ENCODE measurements around the gene OTOA. TPM values are rescaled to one million over a fixed set of nuclear protein-coding genes. Genes with fewer than 3 reads are reported as not detected.
"Not testable (repeated sequence)": the region's sequence is repeated elsewhere in the genome, so short reads cannot be mapped to it uniquely, and the experiment has no call there.

The OTOA gene
- total and polyA plus RNA-seq, 2 of the 8 experiments (the other 6 are each of a cell fraction or from before 2014, with no cell fraction given), result 0.06 to 0.32 TPM

GRCh38 chr16:21802375-21802663, 138.6 kb downstream of the OTOA start:
- H2BK20ac ChIP-seq (ENCODE audit: low read length); H3K4me2 ChIP-seq (ENCODE audit: insufficient read depth in 1 of 2, low read depth in 2 of 2, low read length in 2 of 2); H3K23ac ChIP-seq (ENCODE audit: insufficient read length); H3K79me1 ChIP-seq (ENCODE audit: low read depth, low read length); H2BK120ac ChIP-seq (replicated peaks; ENCODE audit: low read depth, low read length); H3K4ac ChIP-seq (replicated peaks; ENCODE audit: insufficient read length, low read depth, low read length); H3K9ac ChIP-seq (replicated peaks in 1 of 4; ENCODE audit: extremely low read depth in 1 of 4, low read depth in 3 of 4, low read length in 3 of 4); DNase-seq (ENCODE audit: low read depth in 1 of 2, low spot score in 2 of 2); H4K5ac ChIP-seq (ENCODE audit: insufficient read length, low read depth, low read length); H2AK5ac ChIP-seq (ENCODE audit: low read depth, low read length); H4K91ac ChIP-seq (replicated peaks; ENCODE audit: insufficient read length, low read length); H2BK5ac ChIP-seq (ENCODE audit: low read depth, low read length); H2BK15ac ChIP-seq (ENCODE audit: low read length); H3K14ac ChIP-seq (ENCODE audit: insufficient read length); H3K18ac ChIP-seq (ENCODE audit: extremely low read depth, low read length); H3K27ac ChIP-seq (ENCODE audit: low read depth, low read length); H3K36me3 ChIP-seq (ENCODE audit: control insufficient read depth in 2 of 4, insufficient read depth in 4 of 4, low read length in 3 of 4); H4K20me1 ChIP-seq (replicated peaks in 1 of 2; ENCODE audit: control insufficient read depth in 1 of 2, insufficient read depth in 2 of 2, low read length in 2 of 2); H3K4me1 ChIP-seq (replicated peaks in 1 of 4; ENCODE audit: control insufficient read depth in 3 of 4, insufficient read depth in 4 of 4, low read length in 3 of 4); FAIRE-seq; H2BK12ac ChIP-seq (ENCODE audit: low read depth, low read length); H2AFZ ChIP-seq (ENCODE audit: low read length); H3K27me3 ChIP-seq (replicated peaks in 1 of 4; ENCODE audit: control insufficient read depth in 3 of 4, extremely low read depth in 1 of 4, insufficient read depth in 3 of 4, low read length in 3 of 4); H3K56ac ChIP-seq (replicated peaks; ENCODE audit: insufficient read length, low read depth, low read length); H3K79me2 ChIP-seq (ENCODE audit: control insufficient read depth in 1 of 2, insufficient read depth in 2 of 2, low read length in 2 of 2); H3K23me2 ChIP-seq (ENCODE audit: low read depth, low read length); H3K9me3 ChIP-seq (ENCODE audit: insufficient read depth in 2 of 2, low read depth in 1 of 2, low read length in 1 of 2); CTCF ChIA-PET (ENCODE audit: partially characterized antibody); H3K4me3 ChIP-seq (ENCODE audit: extremely low read depth in 1 of 4, insufficient read depth in 2 of 4, low read depth in 3 of 4, low read length in 4 of 4); POLR2A ChIA-PET (ENCODE audit: partially characterized antibody); H4K8ac ChIP-seq (ENCODE audit: extremely low read depth, insufficient read depth, low read length): not testable (repeated sequence)
- WGBS, 2 experiments (ENCODE audit: extremely low coverage in 1 of 2, insufficient coverage in 1 of 2, insufficient read length in 1 of 2, insufficient replicate concordance in 2 of 2, low coverage in 1 of 2, low lambda C conversion rate in 2 of 2, missing lambda C conversion rate in 1 of 2), result 84% methylated on average over 2 of the region's 2 CpGs; no CpG with 5 or more reads in 1 of the 2 experiments

Small RNA genes within 50 kb of the gene (small RNA-seq; reads per million reads assigned to genes)
- gene RNU6-1005P (ENCODE audit: insufficient read depth) (not detected), gene RNU6-196P (ENCODE audit: insufficient read depth) (not detected)

Other genes with a start within 250 kb of the OTOA start
- gene METTL9, start 64.4 kb upstream of the OTOA start, total RNA-seq (2021; fragmentation: NEBNext Ultra II Directional; extraction: Animal tissue kit (Norgen Biotek cat#: 25700)), result 112 and 117 TPM in 2 replicates
- 34.5 and 45.4 TPM in 2 replicates for gene METTL9, start 64.4 kb upstream of the OTOA start, polyA plus RNA-seq (2011; rRNA removed)
- gene IGSF6, start 11.4 kb upstream of the OTOA start, total RNA-seq (2021; fragmentation: NEBNext Ultra II Directional; extraction: Animal tissue kit (Norgen Biotek cat#: 25700)), result not detected in 2 replicates
- not detected in 2 replicates for gene IGSF6, start 11.4 kb upstream of the OTOA start, polyA plus RNA-seq (2011; rRNA removed)
- 94.8 and 101 TPM in 2 replicates for gene NPIPB4, start 193.8 kb downstream of the OTOA start, total RNA-seq (2021; fragmentation: NEBNext Ultra II Directional; extraction: Animal tissue kit (Norgen Biotek cat#: 25700))
- 21.3 and 27.7 TPM in 2 replicates for gene NPIPB4, start 193.8 kb downstream of the OTOA start, polyA plus RNA-seq (2011; rRNA removed)

Data from H1 (cell line).